Measurements from ENCODE around the gene LUC7L3.

The LUC7L3 gene

GRCh38 chr17:50684612-50685333 is 34.6 kb upstream of the LUC7L3 start:
- Histone ChIP-seq H3K27ac (no peak overlapping the region), H3K4me3 (ENCODE audit: low read depth, low read length) (no peak overlapping the region), H3K36me3 (replicated peaks) (no peaks in the 10 kb centered on the region), H3K27me3 (replicated peaks) (no peaks in the 10 kb centered on the region)
- DNase-seq, result no peak
- TF ChIP-seq CTCF (IDR thresholded peaks at IDR 0.05; ENCODE audit: low read depth, low read length, missing control alignments), result no peak
- in situ Hi-C loops (cut with HindIII; ENCODE audit: low pct_ligation_motif_present, low sequenced_read_pairs), result loop anchor here (25.0 kb wide), 1 partner anchor 122 kb away; the partner anchor contains the start of gene CACNA1G

- in situ Hi-C loops (cut with HindIII; ENCODE audit: low pct_ligation_motif_present, low sequenced_read_pairs), result loop anchor here (25.0 kb wide), 1 partner anchor 123 kb away; the partner anchor contains the start of gene CACNA1G
- no peak for TF ChIP-seq CTCF (IDR thresholded peaks at IDR 0.05; ENCODE audit: low read depth, low read length, missing control alignments)
- no peak overlapping the region for H3K27ac ChIP-seq
- no peak for DNase-seq
- H3K27me3 ChIP-seq (replicated peaks), result no peaks in the 10 kb centered on the region
- no peak overlapping the region for H3K4me3 ChIP-seq (ENCODE audit: low read depth, low read length)
- no peaks in the 10 kb centered on the region for H3K36me3 ChIP-seq (replicated peaks)
Measured at GRCh38 chr17:50685334-50685665, 34.1 kb upstream of the LUC7L3 start.

GRCh38 chr17:50685691-50686493 is 33.5 kb upstream of the LUC7L3 start:
- Histone ChIP-seq H3K27ac (no peak overlapping the region), H3K4me3 (ENCODE audit: low read depth, low read length) (no peak overlapping the region), H3K36me3 (replicated peaks) (no peaks in the 10 kb centered on the region), H3K27me3 (replicated peaks) (no peaks in the 10 kb centered on the region)
- in situ Hi-C loops (cut with HindIII; ENCODE audit: low pct_ligation_motif_present, low sequenced_read_pairs), result loop anchor here (25.0 kb wide), 1 partner anchor 124 kb away; the partner anchor contains the start of gene CACNA1G
- no peak for TF ChIP-seq CTCF (IDR thresholded peaks at IDR 0.05; ENCODE audit: low read depth, low read length, missing control alignments)
- DNase-seq, result no peak

- DNase-seq, result peak; percentile 27
- TF ChIP-seq CTCF (IDR thresholded peaks at IDR 0.05; ENCODE audit: low read depth, low read length, missing control alignments), result no peak
- H3K27ac ChIP-seq, result no peak overlapping the region
- no peaks in the 10 kb centered on the region for H3K36me3 ChIP-seq (replicated peaks)
- H3K4me3 ChIP-seq (ENCODE audit: low read depth, low read length), result no peak overlapping the region
- H3K27me3 ChIP-seq (replicated peaks), result no peaks in the 10 kb centered on the region
- in situ Hi-C loops (cut with HindIII; ENCODE audit: low pct_ligation_motif_present, low sequenced_read_pairs), result loop anchor here (25.0 kb wide), 1 partner anchor 124 kb away; the partner anchor contains the start of gene CACNA1G
Measured at GRCh38 chr17:50686494-50687199, 32.8 kb upstream of the LUC7L3 start.

- Histone ChIP-seq H3K27ac (no peak overlapping the region), H3K4me3 (ENCODE audit: low read depth, low read length) (no peak overlapping the region), H3K36me3 (replicated peaks) (no peaks in the 10 kb centered on the region), H3K27me3 (replicated peaks) (no peaks in the 10 kb centered on the region)
- DNase-seq, result no peak
- TF ChIP-seq CTCF (IDR thresholded peaks at IDR 0.05; ENCODE audit: low read depth, low read length, missing control alignments), result no peak
- in situ Hi-C loops (cut with HindIII; ENCODE audit: low pct_ligation_motif_present, low sequenced_read_pairs), result loop anchor here (25.0 kb wide), 1 partner anchor 125 kb away; the partner anchor contains the start of gene CACNA1G
Measured at GRCh38 chr17:50687200-50688066, 32.0 kb upstream of the LUC7L3 start.
